ENCODE results near the gene TBC1D9.

TBC1D9 gene

DNA sequence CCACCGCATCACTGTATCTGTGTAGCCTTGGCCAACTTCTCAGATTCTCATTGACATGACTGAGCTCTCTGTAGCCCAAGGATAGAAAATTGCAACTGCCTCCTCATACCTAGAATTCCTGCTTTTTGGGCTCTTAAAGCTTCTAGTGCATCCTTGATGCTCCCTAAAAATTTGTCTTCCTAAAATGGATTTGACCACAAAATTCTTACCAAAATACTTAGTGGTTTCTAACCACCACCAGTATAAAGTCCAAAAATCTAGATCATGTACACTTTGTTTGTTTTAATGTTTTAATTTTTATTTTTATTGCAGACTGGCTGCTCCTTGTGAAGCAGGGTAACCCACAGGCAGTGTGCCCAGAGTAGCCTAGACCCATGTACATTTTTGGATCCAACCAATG lies 75.5 kb downstream of the TBC1D9 start:
- Histone ChIP-seq H3K27me3 (ENCODE audit: control insufficient read depth, low read length) (no peaks in the 10 kb centered on the region), H3K4me2 (ENCODE audit: low read length) (no peak overlapping the region), H4K20me1 (ENCODE audit: control insufficient read depth, insufficient read depth, low read depth, low read length) (no peaks in the 10 kb centered on the region), H3K36me3 (ENCODE audit: control insufficient read depth, low read length) (no peaks in the 10 kb centered on the region), H3K9me3 (ENCODE audit: control insufficient read depth, insufficient read depth, low read length) (no peaks in the 10 kb centered on the region), H3K4me3 (ENCODE audit: low read length) (no peak overlapping the region), H3K27ac (ENCODE audit: low read depth, low read length) (no peak overlapping the region), H3K9me2 (replicated peaks; ENCODE audit: control insufficient read depth, low read length) (no peaks in the 10 kb centered on the region; the same call in 1 of the 2 replicates), H3K4me1 (ENCODE audit: control insufficient read depth, low read length) (0 out of 2 replicates have a peak, but pooled peaks cover 2% of the 10 kb centered on the region), H3F3A (ENCODE audit: control insufficient read depth, insufficient read depth) (no peaks in the 10 kb centered on the region), H3K79me2 (ENCODE audit: control insufficient read depth, low read length) (no peaks in the 10 kb centered on the region)
- TF ChIP-seq, protein P1, sequence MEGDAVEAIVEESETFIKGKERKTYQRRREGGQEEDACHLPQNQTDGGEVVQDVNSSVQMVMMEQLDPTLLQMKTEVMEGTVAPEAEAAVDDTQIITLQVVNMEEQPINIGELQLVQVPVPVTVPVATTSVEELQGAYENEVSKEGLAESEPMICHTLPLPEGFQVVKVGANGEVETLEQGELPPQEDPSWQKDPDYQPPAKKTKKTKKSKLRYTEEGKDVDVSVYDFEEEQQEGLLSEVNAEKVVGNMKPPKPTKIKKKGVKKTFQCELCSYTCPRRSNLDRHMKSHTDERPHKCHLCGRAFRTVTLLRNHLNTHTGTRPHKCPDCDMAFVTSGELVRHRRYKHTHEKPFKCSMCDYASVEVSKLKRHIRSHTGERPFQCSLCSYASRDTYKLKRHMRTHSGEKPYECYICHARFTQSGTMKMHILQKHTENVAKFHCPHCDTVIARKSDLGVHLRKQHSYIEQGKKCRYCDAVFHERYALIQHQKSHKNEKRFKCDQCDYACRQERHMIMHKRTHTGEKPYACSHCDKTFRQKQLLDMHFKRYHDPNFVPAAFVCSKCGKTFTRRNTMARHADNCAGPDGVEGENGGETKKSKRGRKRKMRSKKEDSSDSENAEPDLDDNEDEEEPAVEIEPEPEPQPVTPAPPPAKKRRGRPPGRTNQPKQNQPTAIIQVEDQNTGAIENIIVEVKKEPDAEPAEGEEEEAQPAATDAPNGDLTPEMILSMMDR (IDR thresholded peaks at IDR 0.05; ENCODE audit: low read depth, low read length, poor library complexity, severe bottlenecking), result no peak
- TF ChIP-seq EZH2phosphoT487 (IDR thresholded peaks at IDR 0.05; ENCODE audit: borderline replicate concordance, low read length), result no peak

DNA sequence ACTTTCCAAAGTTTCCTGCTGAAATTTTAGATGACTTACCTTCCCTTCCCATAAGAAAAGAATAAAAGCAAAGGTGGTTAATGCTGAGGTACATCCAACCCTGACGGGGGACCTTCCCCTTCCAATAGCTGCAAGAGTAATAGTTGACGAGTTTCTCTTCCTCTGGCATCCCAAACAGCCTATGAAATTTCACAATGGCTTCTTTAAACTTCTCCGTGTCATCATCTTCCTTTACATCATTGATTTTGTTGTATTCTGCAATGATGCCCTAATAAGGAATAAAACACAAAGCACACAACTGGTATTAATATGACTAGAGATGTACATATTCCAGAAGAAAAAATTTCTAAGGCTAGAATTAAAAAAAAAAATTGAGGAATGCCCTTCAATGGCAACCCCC lies 76.6 kb downstream of the TBC1D9 start:
- Histone ChIP-seq H3K36me3 (ENCODE audit: control insufficient read depth, low read length) (no peaks in the 10 kb centered on the region), H3K4me1 (ENCODE audit: control insufficient read depth, low read length) (0 out of 2 replicates have a peak, but pooled peaks cover 2% of the 10 kb centered on the region), H4K20me1 (ENCODE audit: control insufficient read depth, insufficient read depth, low read depth, low read length) (no peaks in the 10 kb centered on the region), H3K27me3 (ENCODE audit: control insufficient read depth, low read length) (no peaks in the 10 kb centered on the region), H3K4me2 (ENCODE audit: low read length) (no peak overlapping the region), H3K9me3 (ENCODE audit: control insufficient read depth, insufficient read depth, low read length) (no peaks in the 10 kb centered on the region), H3K9me2 (replicated peaks; ENCODE audit: control insufficient read depth, low read length) (no peaks in the 10 kb centered on the region; the same call in 1 of the 2 replicates), H3K79me2 (ENCODE audit: control insufficient read depth, low read length) (no peaks in the 10 kb centered on the region), H3K4me3 (ENCODE audit: low read length) (no peak overlapping the region), H3K27ac (ENCODE audit: low read depth, low read length) (no peak overlapping the region), H3F3A (ENCODE audit: control insufficient read depth, insufficient read depth) (no peaks in the 10 kb centered on the region)
- TF ChIP-seq, protein P1 (IDR thresholded peaks at IDR 0.05; ENCODE audit: low read depth, low read length, poor library complexity, severe bottlenecking), result no peak
- no peak for TF ChIP-seq EZH2phosphoT487 (IDR thresholded peaks at IDR 0.05; ENCODE audit: borderline replicate concordance, low read length)

DNA sequence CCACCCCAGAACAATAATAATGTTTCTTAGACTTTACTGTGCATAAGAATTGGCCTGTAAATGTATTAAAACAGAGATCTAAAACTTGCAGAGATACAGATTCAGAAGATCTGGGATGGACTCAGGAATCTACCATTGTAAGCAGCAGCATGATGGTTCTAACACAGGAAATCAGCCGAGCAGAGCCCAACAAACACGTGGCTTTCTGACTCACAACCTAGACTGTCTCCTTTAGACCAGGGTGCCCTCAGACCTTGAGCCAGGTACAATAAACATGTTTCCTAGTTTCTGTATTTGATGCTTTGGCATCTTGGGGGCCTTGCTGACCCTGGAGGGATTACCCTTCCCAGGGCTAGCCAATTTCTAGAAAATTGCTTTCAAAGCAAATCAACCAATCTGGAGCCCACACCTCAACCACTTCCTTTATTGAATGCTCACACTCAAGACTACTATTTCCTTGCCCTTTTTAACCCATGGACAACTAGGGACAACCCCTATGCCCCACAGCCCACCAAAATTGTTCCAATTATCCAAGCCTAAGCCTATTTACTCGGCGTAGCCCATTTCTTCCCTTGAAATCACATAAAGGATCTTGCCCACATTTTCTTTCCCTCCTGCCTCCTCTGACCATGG lies 80.5 kb downstream of the TBC1D9 start:
- 0 out of 2 replicates have a peak, but pooled peaks cover 2% of the 10 kb centered on the region for H3K4me1 ChIP-seq (ENCODE audit: control insufficient read depth, low read length)
- H3K9me2 ChIP-seq (replicated peaks; ENCODE audit: control insufficient read depth, low read length), result no peaks in the 10 kb centered on the region; the same call in 1 of the 2 replicates
- H3K27me3 ChIP-seq (ENCODE audit: control insufficient read depth, low read length), result no peaks in the 10 kb centered on the region
- H3K79me2 ChIP-seq (ENCODE audit: control insufficient read depth, low read length), result no peaks in the 10 kb centered on the region
- no peaks in the 10 kb centered on the region for H4K20me1 ChIP-seq (ENCODE audit: control insufficient read depth, insufficient read depth, low read depth, low read length)
- H3F3A ChIP-seq (ENCODE audit: control insufficient read depth, insufficient read depth), result no peaks in the 10 kb centered on the region
- H3K4me3 ChIP-seq (ENCODE audit: low read length), result no peak overlapping the region
- H3K9me3 ChIP-seq (ENCODE audit: control insufficient read depth, insufficient read depth, low read length), result no peaks in the 10 kb centered on the region
- no peak overlapping the region for H3K27ac ChIP-seq (ENCODE audit: low read depth, low read length)
- TF ChIP-seq EZH2phosphoT487 (IDR thresholded peaks at IDR 0.05; ENCODE audit: borderline replicate concordance, low read length), result no peak
- TF ChIP-seq, protein P1 (IDR thresholded peaks at IDR 0.05; ENCODE audit: low read depth, low read length, poor library complexity, severe bottlenecking), result no peak
- no peaks in the 10 kb centered on the region for H3K36me3 ChIP-seq (ENCODE audit: control insufficient read depth, low read length)
- H3K4me2 ChIP-seq (ENCODE audit: low read length), result no peak overlapping the region

Measured in DOHH2 (cell line).